Trophoblast cell (in vitro differentiated cells and primary cell): Measurements from ENCODE around the gene SNX19.

Experiments used
- DNase-seq, 2 donors: peaks; one replicate each; pipeline ENCODE4 v3.0.0-alpha.2; 2016
- H2AFZ ChIP-seq: 2 replicates; pipeline ENCODE4 v1.6.1; 2013; ENCODE audit warnings: low read length, moderate library complexity, mild to moderate bottlenecking; ENCODE audit not compliant: insufficient read depth, poor library complexity
- H2AK5ac ChIP-seq: 2 replicates; pipeline ENCODE4 v1.6.1; 2013; ENCODE audit warnings: mild to moderate bottlenecking, low read length
- H2BK120ac ChIP-seq: 2 replicates; pipeline ENCODE4 v1.6.1; 2013; ENCODE audit warnings: low read length, mild to moderate bottlenecking, moderate library complexity; ENCODE audit not compliant: insufficient read depth, poor library complexity
- H2BK12ac ChIP-seq: 2 replicates; pipeline ENCODE4 v1.6.1; 2013; ENCODE audit warnings: mild to moderate bottlenecking, low read length, moderate library complexity
- H2BK5ac ChIP-seq: 2 replicates; pipeline ENCODE4 v1.6.1; 2013; ENCODE audit warnings: low read length, low read depth, moderate library complexity, mild to moderate bottlenecking; ENCODE audit not compliant: poor library complexity
- H3K14ac ChIP-seq: 2 replicates; pipeline ENCODE4 v1.6.1; 2013; ENCODE audit warnings: mild to moderate bottlenecking, low read length
- H3K18ac ChIP-seq: 2 replicates; pipeline ENCODE4 v1.6.1; 2013; ENCODE audit warnings: mild to moderate bottlenecking, low read length
- H3K23ac ChIP-seq: 2 replicates; pipeline ENCODE4 v1.6.1; 2013; ENCODE audit warnings: low read length
- H3K27ac ChIP-seq: 2 replicates; pipeline ENCODE4 v1.5.1; 2013; ENCODE audit warnings: low read depth, mild to moderate bottlenecking, inconsistent platforms, low read length, moderate library complexity
- H3K27me3 ChIP-seq: 2 replicates; pipeline ENCODE4 v1.6.1; 2013; ENCODE audit warnings: inconsistent platforms, mild to moderate bottlenecking, low read length, moderate library complexity; ENCODE audit not compliant: insufficient read depth
- H3K36me3 ChIP-seq, 2 experiments: 1 replicate in 1 of 2; 2 replicates in 1 of 2; pipeline ENCODE4 v1.6.1; 2013; ENCODE audit warnings: low read length in 2 of 2, mild to moderate bottlenecking in 2 of 2, moderate library complexity in 1 of 2; ENCODE audit not compliant: insufficient read depth in 2 of 2, control insufficient read depth in 1 of 2
- H3K4ac ChIP-seq: 2 replicates; pipeline ENCODE4 v1.6.1; 2013; ENCODE audit warnings: low read depth, mild to moderate bottlenecking, low read length, moderate library complexity
- H3K4me1 ChIP-seq, 2 experiments: 1 replicate in 1 of 2; 2 replicates in 1 of 2; pipeline ENCODE4 v1.6.1; 2013; ENCODE audit warnings: low read length in 2 of 2, mild to moderate bottlenecking in 2 of 2, moderate library complexity in 1 of 2; ENCODE audit not compliant: insufficient read depth in 2 of 2, control insufficient read depth in 1 of 2
- H3K4me2 ChIP-seq: 2 replicates; pipeline ENCODE4 v1.6.1; 2013; ENCODE audit warnings: inconsistent platforms, mild to moderate bottlenecking, low read length, moderate library complexity
- H3K4me3 ChIP-seq: 2 replicates; pipeline ENCODE4 v1.5.1; 2013; ENCODE audit warnings: mild to moderate bottlenecking, low read depth, low read length, inconsistent platforms
- H3K79me1 ChIP-seq: one replicate; pipeline ENCODE4 v1.6.1; 2013; ENCODE audit warnings: low read length
- H3K79me2 ChIP-seq: 2 replicates; pipeline ENCODE4 v1.6.1; 2013; ENCODE audit warnings: low read length, mild to moderate bottlenecking; ENCODE audit not compliant: control insufficient read depth, insufficient read depth, poor library complexity
- H3K9ac ChIP-seq: 2 replicates; pipeline ENCODE4 v1.6.1; 2013; ENCODE audit warnings: mild to moderate bottlenecking, low read length
- H3K9me3 ChIP-seq: 2 replicates; pipeline ENCODE4 v1.6.1; 2013; ENCODE audit warnings: low read depth, mild to moderate bottlenecking, control low read depth, inconsistent platforms, low read length; ENCODE audit not compliant: insufficient read depth
- H4K12ac ChIP-seq: 2 replicates; pipeline ENCODE4 v1.6.1; 2013; ENCODE audit warnings: low read depth, mild to moderate bottlenecking, low read length, moderate library complexity
- H4K8ac ChIP-seq: 2 replicates; pipeline ENCODE4 v1.6.1; 2013; ENCODE audit warnings: low read depth, mild to moderate bottlenecking, low read length, moderate library complexity
- H4K91ac ChIP-seq: one replicate; pipeline ENCODE4 v1.6.1; 2013; ENCODE audit warnings: low read depth, mild to moderate bottlenecking, low read length, moderate library complexity
- WGBS: extraction: QIAGEN DNeasy Blood & Tissue Kit; methylation state at CpG from one replicate; pipeline ENCODE4 v1.1.7; 2013; ENCODE audit warnings: missing lambda C conversion rate; ENCODE audit not compliant: insufficient read length, insufficient coverage; ENCODE audit errors: extremely low coverage; 5-methylcytosine and 5-hydroxymethylcytosine counted together

The SNX19 gene

GRCh38 chr11:130874396-130874795 lies 41.9 kb downstream of the SNX19 start:
- H2BK12ac ChIP-seq, result no peak overlapping the region
- no peak overlapping the region for H3K18ac ChIP-seq
- H4K91ac ChIP-seq, result no peak overlapping the region
- no peaks in the 10 kb centered on the region for H3K79me2 ChIP-seq
- no peak overlapping the region for H4K12ac ChIP-seq
- no peak overlapping the region for H3K4me2 ChIP-seq
- no peak overlapping the region for H3K14ac ChIP-seq
- H3K23ac ChIP-seq, result no peak overlapping the region
- H2AK5ac ChIP-seq, result no peak overlapping the region
- H3K4me3 ChIP-seq, result no peak overlapping the region
- no peak overlapping the region for H4K8ac ChIP-seq
- no peak overlapping the region for H3K9ac ChIP-seq
- H3K4ac ChIP-seq, result no peak overlapping the region
- no peaks in the 10 kb centered on the region for H3K79me1 ChIP-seq
- H2BK5ac ChIP-seq, result no peak overlapping the region
- H3K4me1 ChIP-seq, result no peaks in the 10 kb centered on the region
- no CpG with 5 or more reads among the region's 1 CpG for WGBS
- no peak for DNase-seq
- no peaks in the 10 kb centered on the region for H3K27me3 ChIP-seq
- peaks cover 14 to 42% of the 10 kb centered on the region in 2 experiments for H3K36me3 ChIP-seq
- no peak overlapping the region for H2AFZ ChIP-seq
- H3K27ac ChIP-seq, result no peak overlapping the region
- no peak overlapping the region for H2BK120ac ChIP-seq
- no peaks in the 10 kb centered on the region for H3K9me3 ChIP-seq

GRCh38 chr11:130873761-130874160 lies 42.5 kb downstream of the SNX19 start:
- no CpG with 5 or more reads among the region's 1 CpG for WGBS
- no peak overlapping the region for H2BK120ac ChIP-seq
- no peak overlapping the region for H3K4me2 ChIP-seq
- H3K27ac ChIP-seq, result no peak overlapping the region
- no peak overlapping the region for H4K8ac ChIP-seq
- no peak overlapping the region for H2AFZ ChIP-seq
- no peak overlapping the region for H2AK5ac ChIP-seq
- no peak overlapping the region for H2BK12ac ChIP-seq
- H3K23ac ChIP-seq, result no peak overlapping the region
- H3K27me3 ChIP-seq, result no peaks in the 10 kb centered on the region
- no peaks in the 10 kb centered on the region for H3K79me2 ChIP-seq
- no peak overlapping the region for H3K18ac ChIP-seq
- no peak overlapping the region for H3K14ac ChIP-seq
- H3K4me3 ChIP-seq, result no peak overlapping the region
- no peaks in the 10 kb centered on the region for H3K79me1 ChIP-seq
- H3K9me3 ChIP-seq, result no peaks in the 10 kb centered on the region
- H2BK5ac ChIP-seq, result no peak overlapping the region
- H3K9ac ChIP-seq, result no peak overlapping the region
- H3K4ac ChIP-seq, result no peak overlapping the region
- H3K4me1 ChIP-seq, result no peaks in the 10 kb centered on the region
- H4K12ac ChIP-seq, result no peak overlapping the region
- peaks cover 12 to 36% of the 10 kb centered on the region in 2 experiments for H3K36me3 ChIP-seq
- H4K91ac ChIP-seq, result no peak overlapping the region
- DNase-seq, result no peak

- WGBS, result no CpG with 5 or more reads among the region's 6 CpGs
- no peak overlapping the region for H2AK5ac ChIP-seq
- no peaks in the 10 kb centered on the region for H3K79me2 ChIP-seq
These were observed 43.3 kb downstream of the SNX19 start for GRCh38 chr11:130872981-130873380.

DNA sequence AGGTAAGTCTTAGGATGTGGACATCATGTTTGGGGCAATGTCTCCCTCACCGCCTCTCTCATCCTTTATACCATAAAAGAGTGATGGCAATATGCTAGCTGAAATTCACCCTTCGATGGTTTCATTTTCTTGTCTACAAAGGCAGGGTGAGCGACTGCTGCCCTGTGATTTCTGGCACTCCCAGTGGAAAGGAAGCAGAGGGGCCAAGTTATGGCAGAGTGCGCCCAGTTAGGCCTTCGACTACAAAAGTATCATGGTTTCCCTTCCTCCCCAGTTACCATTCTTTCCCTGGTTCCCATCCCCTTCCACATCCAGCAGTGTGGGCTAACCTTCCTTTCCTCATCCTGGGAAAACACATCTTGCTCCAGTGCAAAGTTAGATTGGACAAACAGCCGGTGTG lies 43.8 kb downstream of the SNX19 start:
- WGBS, result no CpG with 5 or more reads among the region's 6 CpGs
- no peak overlapping the region for H2BK120ac ChIP-seq
- H3K23ac ChIP-seq, result no peak overlapping the region
- no peak overlapping the region for H4K8ac ChIP-seq
- DNase-seq, result no peak
- H3K27me3 ChIP-seq, result no peaks in the 10 kb centered on the region
- no peak overlapping the region for H3K18ac ChIP-seq
- no peaks in the 10 kb centered on the region for H3K79me1 ChIP-seq
- no peak overlapping the region for H2BK12ac ChIP-seq
- peaks cover 8 to 27% of the 10 kb centered on the region in 2 experiments for H3K36me3 ChIP-seq
- H2AK5ac ChIP-seq, result no peak overlapping the region
- H3K4me3 ChIP-seq, result no peak overlapping the region
- no peak overlapping the region for H3K14ac ChIP-seq
- H4K12ac ChIP-seq, result no peak overlapping the region
- H2BK5ac ChIP-seq, result no peak overlapping the region
- no peaks in the 10 kb centered on the region for H3K79me2 ChIP-seq
- H2AFZ ChIP-seq, result no peak overlapping the region
- no peaks in the 10 kb centered on the region for H3K4me1 ChIP-seq
- H3K27ac ChIP-seq, result no peak overlapping the region
- no peak overlapping the region for H3K9ac ChIP-seq
- no peak overlapping the region for H4K91ac ChIP-seq
- H3K4ac ChIP-seq, result no peak overlapping the region
- H3K9me3 ChIP-seq, result no peaks in the 10 kb centered on the region
- H3K4me2 ChIP-seq, result no peak overlapping the region

More at GRCh38 chr11:130872981-130873380, 43.3 kb downstream of the SNX19 start:
- Histone ChIP-seq H3K23ac (no peak overlapping the region), H2BK120ac (no peak overlapping the region), H3K4ac (no peak overlapping the region), H4K91ac (no peak overlapping the region), H3K4me2 (no peak overlapping the region), H3K27ac (no peak overlapping the region), H3K9me3 (no peaks in the 10 kb centered on the region), H3K9ac (no peak overlapping the region), H2BK12ac (no peak overlapping the region), H3K18ac (no peak overlapping the region), H3K4me3 (no peak overlapping the region), H4K8ac (no peak overlapping the region), H3K4me1 (no peaks in the 10 kb centered on the region), H4K12ac (no peak overlapping the region), H3K36me3 (peaks cover 8 to 31% of the 10 kb centered on the region in 2 experiments), H3K14ac (no peak overlapping the region), H2AFZ (no peak overlapping the region), H2BK5ac (no peak overlapping the region), H3K27me3 (no peaks in the 10 kb centered on the region), H3K79me1 (no peaks in the 10 kb centered on the region)
- no peak for DNase-seq
